Calu3 (cell line): ENCODE data around the gene C20orf204. TPM values are rescaled to one million over a fixed set of nuclear protein-coding genes. Genes with fewer than 3 reads are reported as not detected.

Experiments used
- BruUV-seq: library from RNA; stranded (reverse); fragments of 400-500 nt; replicated peaks from 2 replicates; lab custom pipeline; 2021; lab: Mats Ljungman, UMichigan
- CTCF ChIA-PET: fragments of 300-600 bp; sonication (Branson Sonifier 250); formaldehyde crosslinking; loops from one replicate; lab custom pipeline; 2022; ENCODE audit warnings: antibody characterized with exemption; lab: Charles Lee
- DNase-seq: peaks from one replicate; pipeline ENCODE4 v3.0.0; 2022
- H3K27ac Mint-ChIP-seq: one replicate; pipeline ENCODE4 v1.8.0; 2022; ENCODE audit warnings: mixed read lengths; ENCODE audit not compliant: unreplicated experiment
- H3K27me3 Mint-ChIP-seq: one replicate; pipeline ENCODE4 v1.8.0; 2022; ENCODE audit warnings: mixed read lengths; ENCODE audit not compliant: unreplicated experiment
- H3K36me3 Mint-ChIP-seq: one replicate; pipeline ENCODE4 v1.8.0; 2022; ENCODE audit warnings: mild to moderate bottlenecking, moderate library complexity, mixed read lengths; ENCODE audit not compliant: insufficient read depth, unreplicated experiment
- H3K4me1 Mint-ChIP-seq: one replicate; pipeline ENCODE4 v1.8.0; 2022; ENCODE audit warnings: mild to moderate bottlenecking, low read depth, mixed read lengths; ENCODE audit not compliant: unreplicated experiment
- H3K4me3 Mint-ChIP-seq: one replicate; pipeline ENCODE4 v1.8.0; 2022; ENCODE audit warnings: mild to moderate bottlenecking, low read depth, moderate library complexity, mixed read lengths; ENCODE audit not compliant: unreplicated experiment
- H3K9me3 Mint-ChIP-seq: one replicate; pipeline ENCODE4 v1.8.0; 2022; ENCODE audit warnings: low read depth, mixed read lengths; ENCODE audit not compliant: unreplicated experiment
- intact Hi-C: fragments of 100-400 bp; cut with micrococcal nuclease; formaldehyde crosslinking; loops from one replicate; pipeline ENCODE4 v1.10.0; 2022; ENCODE audit not compliant: unreplicated experiment
- total RNA-seq: library from RNA; stranded (reverse); gene quantifications from 2 replicates; pipeline ENCODE4 v1.2.3, GENCODE V29; 2022
- TF ChIP-seq, protein P1 (sequence below): fragments of 200-600 bp; IDR thresholded peaks from one replicate; pipeline ENCODE4 v1.8.0; 2022; ENCODE audit warnings: antibody characterized with exemption; ENCODE audit not compliant: unreplicated experiment

The C20orf204 gene
- total RNA-seq, 1 experiment from 2014 or later, result 5.0 TPM

DNA sequence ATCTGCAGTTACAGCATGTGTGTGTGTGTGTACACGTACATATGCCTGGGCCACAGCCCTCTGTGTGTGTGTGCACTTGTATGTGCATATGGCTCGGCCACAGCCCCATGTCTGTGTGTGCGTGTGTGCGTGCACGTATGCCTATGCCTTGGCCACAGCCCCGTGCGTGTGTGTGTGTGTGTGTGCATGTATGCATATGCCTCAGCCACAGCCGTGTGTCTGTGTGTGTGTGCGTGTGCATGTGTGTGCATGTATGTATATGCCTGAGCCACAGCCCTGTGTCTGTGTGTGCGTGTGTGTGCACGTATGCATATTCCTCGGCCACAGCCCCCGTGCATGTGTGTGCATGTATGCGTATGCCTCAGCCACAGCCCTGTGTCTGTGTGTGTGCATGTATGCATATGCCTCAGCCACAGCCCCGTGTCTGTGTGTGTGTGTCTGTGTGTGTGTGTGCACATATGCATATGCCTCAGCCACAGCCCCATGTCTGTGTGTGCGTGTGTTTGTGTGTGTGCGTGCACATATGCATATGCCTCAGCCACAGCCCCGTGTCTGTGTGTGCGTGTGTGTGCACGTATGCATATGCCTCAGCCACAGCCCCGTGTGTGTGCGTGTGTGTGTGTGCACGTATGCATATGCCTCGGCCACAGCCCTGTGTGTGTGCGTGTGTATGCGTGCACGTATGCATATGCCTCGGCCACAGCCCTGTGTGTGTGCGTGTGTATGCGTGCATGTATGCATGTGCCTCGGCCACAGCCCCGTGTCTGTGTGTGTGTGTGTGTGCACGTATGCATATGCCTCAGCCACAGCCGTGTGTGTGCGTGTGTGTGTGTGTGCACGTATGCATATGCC is 14.6 kb upstream of the C20orf204 start:
- Mint-ChIP-seq H3K36me3 (peaks cover 70% of the 10 kb centered on the region), H3K27ac (no peak overlapping the region)
- intact Hi-C loops, result no loop called here

GRCh38 chr20:64022671-64023360 is 13.2 kb upstream of the C20orf204 start:
- Mint-ChIP-seq H3K36me3 (peaks cover 72% of the 10 kb centered on the region), H3K27ac (no peak overlapping the region), H3K27me3 (no peaks in the 10 kb centered on the region), H3K9me3 (no peaks in the 10 kb centered on the region), H3K4me1 (no peaks in the 10 kb centered on the region), H3K4me3 (no peak overlapping the region)
- TF ChIP-seq, protein P1, sequence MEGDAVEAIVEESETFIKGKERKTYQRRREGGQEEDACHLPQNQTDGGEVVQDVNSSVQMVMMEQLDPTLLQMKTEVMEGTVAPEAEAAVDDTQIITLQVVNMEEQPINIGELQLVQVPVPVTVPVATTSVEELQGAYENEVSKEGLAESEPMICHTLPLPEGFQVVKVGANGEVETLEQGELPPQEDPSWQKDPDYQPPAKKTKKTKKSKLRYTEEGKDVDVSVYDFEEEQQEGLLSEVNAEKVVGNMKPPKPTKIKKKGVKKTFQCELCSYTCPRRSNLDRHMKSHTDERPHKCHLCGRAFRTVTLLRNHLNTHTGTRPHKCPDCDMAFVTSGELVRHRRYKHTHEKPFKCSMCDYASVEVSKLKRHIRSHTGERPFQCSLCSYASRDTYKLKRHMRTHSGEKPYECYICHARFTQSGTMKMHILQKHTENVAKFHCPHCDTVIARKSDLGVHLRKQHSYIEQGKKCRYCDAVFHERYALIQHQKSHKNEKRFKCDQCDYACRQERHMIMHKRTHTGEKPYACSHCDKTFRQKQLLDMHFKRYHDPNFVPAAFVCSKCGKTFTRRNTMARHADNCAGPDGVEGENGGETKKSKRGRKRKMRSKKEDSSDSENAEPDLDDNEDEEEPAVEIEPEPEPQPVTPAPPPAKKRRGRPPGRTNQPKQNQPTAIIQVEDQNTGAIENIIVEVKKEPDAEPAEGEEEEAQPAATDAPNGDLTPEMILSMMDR, result no peak
- intact Hi-C loops, result no loop called here
- BruUV-seq, result no TSS peak
- DNase-seq, result no peak
- CTCF ChIA-PET, result no interaction called here

More for the DNA sequence above, 14.6 kb upstream of the C20orf204 start:
- Mint-ChIP-seq H3K9me3 (no peaks in the 10 kb centered on the region), H3K27me3 (no peaks in the 10 kb centered on the region), H3K4me1 (no peaks in the 10 kb centered on the region), H3K4me3 (no peak overlapping the region)
- TF ChIP-seq, protein P1, result no peak
- no TSS peak for BruUV-seq
- CTCF ChIA-PET, result no interaction called here
- DNase-seq, result no peak

GRCh38 chr20:64023361-64024140 is 12.4 kb upstream of the C20orf204 start:
- Mint-ChIP-seq H3K36me3 (peaks cover 72% of the 10 kb centered on the region), H3K27ac (no peak overlapping the region), H3K4me3 (no peak overlapping the region), H3K9me3 (no peaks in the 10 kb centered on the region), H3K27me3 (no peaks in the 10 kb centered on the region), H3K4me1 (no peaks in the 10 kb centered on the region)
- intact Hi-C loops, result no loop called here
- TF ChIP-seq, protein P1, result no peak
- no TSS peak for BruUV-seq
- CTCF ChIA-PET, result no interaction called here
- DNase-seq, result no peak
